H1 (cell line): ENCODE data around the gene TERF2IP. TPM values are rescaled to one million over a fixed set of nuclear protein-coding genes. Genes with fewer than 3 reads are reported as not detected.

ENCODE experiments used
- CTCF ChIA-PET: fragments of 300-600 bp; sonication (Branson Sonifier 250); formaldehyde crosslinking; loops from one replicate; lab custom pipeline; 2021; ENCODE audit not compliant: partially characterized antibody; lab: Charles Lee
- POLR2A ChIA-PET: fragments of 300-600 bp; sonication (Branson Sonifier 250); formaldehyde crosslinking; loops from one replicate; lab custom pipeline; 2021; ENCODE audit warnings: inconsistent platforms; ENCODE audit not compliant: partially characterized antibody; lab: Charles Lee
- DNase-seq, 2 experiments: peaks; one replicate each; pipeline versions ENCODE4 v3.0.0 to v3.0.0-alpha.2; 2010 to 2022; ENCODE audit warnings: low spot score in 2 of 2, low read depth in 1 of 2, mixed read lengths in 1 of 2
- FAIRE-seq: peaks from 2 replicates; lab custom pipeline; 2011; peaks lifted over from hg19 to GRCh38; lab: Jason Lieb, UNC
- H2AFZ ChIP-seq: 2 replicates; pipeline ENCODE4 v1.8.1; 2012; ENCODE audit warnings: low read length, inconsistent platforms
- H2AK5ac ChIP-seq: 2 replicates; pipeline ENCODE4 v1.6.1; 2013; ENCODE audit warnings: low read depth, low read length
- H2BK120ac ChIP-seq: replicated peaks from 2 replicates; pipeline ENCODE3; 2013; ENCODE audit warnings: low read depth, low read length, inconsistent platforms
- H2BK12ac ChIP-seq: 2 replicates; pipeline ENCODE4 v1.6.1; 2013; ENCODE audit warnings: low read depth, low read length
- H2BK15ac ChIP-seq: 2 replicates; pipeline ENCODE4 v1.6.1; 2013; ENCODE audit warnings: low read length
- H2BK20ac ChIP-seq: 2 replicates; pipeline ENCODE4 v1.6.1; 2013; ENCODE audit warnings: low read length
- H2BK5ac ChIP-seq: 2 replicates; pipeline ENCODE4 v1.6.1; 2013; ENCODE audit warnings: low read depth, low read length
- H3K14ac ChIP-seq: 2 replicates; pipeline ENCODE4 v1.6.1; 2013; ENCODE audit warnings: inconsistent platforms; ENCODE audit not compliant: insufficient read length
- H3K18ac ChIP-seq: 2 replicates; pipeline ENCODE4 v1.6.1; 2013; ENCODE audit warnings: low read length; ENCODE audit errors: extremely low read depth
- H3K23ac ChIP-seq: 2 replicates; pipeline ENCODE4 v1.6.1; 2013; ENCODE audit warnings: inconsistent platforms; ENCODE audit not compliant: insufficient read length
- H3K23me2 ChIP-seq: 2 replicates; pipeline ENCODE4 v1.6.1; 2013; ENCODE audit warnings: low read depth, low read length
- H3K27ac ChIP-seq: 2 replicates; pipeline ENCODE4 v1.6.1; 2011; ENCODE audit warnings: low read depth, low read length, inconsistent platforms
- H3K27me3 ChIP-seq, 4 experiments: replicated peaks in 1 of 4; 1 replicate in 1 of 4; 2 replicates in 3 of 4; pipeline versions ENCODE4 v1.6.1 to v1.8.1; 2011 to 2013; ENCODE audit warnings: low read length in 3 of 4, mild to moderate bottlenecking in 3 of 4, inconsistent platforms in 2 of 4, mixed read lengths in 2 of 4, moderate library complexity in 1 of 4; ENCODE audit not compliant: control insufficient read depth in 3 of 4, insufficient read depth in 3 of 4; ENCODE audit errors: extremely low read depth in 1 of 4
- H3K36me3 ChIP-seq, 4 experiments: 2 replicates each; pipeline versions ENCODE4 v1.6.1 to v1.8.1; 2011 to 2013; ENCODE audit warnings: mild to moderate bottlenecking in 4 of 4, low read length in 3 of 4, moderate library complexity in 2 of 4, control low read depth in 1 of 4, inconsistent platforms in 1 of 4; ENCODE audit not compliant: insufficient read depth in 4 of 4, control insufficient read depth in 2 of 4
- H3K4ac ChIP-seq: replicated peaks from 2 replicates; pipeline ENCODE3; 2013; ENCODE audit warnings: low read length, low read depth, mixed read lengths, inconsistent platforms; ENCODE audit not compliant: insufficient read length
- H3K4me1 ChIP-seq, 4 experiments: replicated peaks in 1 of 4; 1 replicate in 1 of 4; 2 replicates in 3 of 4; pipeline versions ENCODE4 v1.6.1 to v1.8.1; 2011 to 2013; ENCODE audit warnings: low read length in 3 of 4, inconsistent platforms in 2 of 4, mixed read lengths in 1 of 4; ENCODE audit not compliant: insufficient read depth in 4 of 4, control insufficient read depth in 3 of 4
- H3K4me2 ChIP-seq, 2 experiments: 2 replicates each; pipeline versions ENCODE4 v1.6.1 to v1.8.1; 2011 to 2013; ENCODE audit warnings: low read depth in 2 of 2, low read length in 2 of 2, control low read depth in 1 of 2, inconsistent platforms in 1 of 2, mild to moderate bottlenecking in 1 of 2; ENCODE audit not compliant: insufficient read depth in 1 of 2
- H3K4me3 ChIP-seq, 4 experiments: fragments of 200-600, 300-600 bp in 1 of 4; sonication (generic), shearing (Covaris generic), sonication (Bioruptor Twin) in 1 of 4; 2 replicates each; pipeline versions ENCODE4 v1.5.1 to v1.8.1; 2011 to 2016; ENCODE audit warnings: low read length in 4 of 4, low read depth in 3 of 4, control low read depth in 2 of 4, inconsistent platforms in 2 of 4, mild to moderate bottlenecking in 2 of 4, mixed read lengths in 1 of 4, moderate library complexity in 1 of 4; ENCODE audit not compliant: insufficient read depth in 2 of 4; ENCODE audit errors: extremely low read depth in 1 of 4
- H3K56ac ChIP-seq: replicated peaks from 2 replicates; pipeline ENCODE3; 2013; ENCODE audit warnings: low read depth, mild to moderate bottlenecking, mixed read lengths, low read length, inconsistent platforms; ENCODE audit not compliant: insufficient read length
- H3K79me1 ChIP-seq: 2 replicates; pipeline ENCODE4 v1.6.1; 2013; ENCODE audit warnings: low read depth, low read length, control low read depth
- H3K79me2 ChIP-seq, 2 experiments: 2 replicates each; pipeline versions ENCODE4 v1.6.1 to v1.8.1; 2012 to 2013; ENCODE audit warnings: low read length in 2 of 2, mild to moderate bottlenecking in 2 of 2, inconsistent platforms in 1 of 2; ENCODE audit not compliant: insufficient read depth in 2 of 2, control insufficient read depth in 1 of 2
- H3K9ac ChIP-seq, 4 experiments: replicated peaks in 1 of 4; 1 replicate in 1 of 4; 2 replicates in 3 of 4; pipeline versions ENCODE4 v1.6.1 to v1.8.1; 2011 to 2013; ENCODE audit warnings: low read depth in 3 of 4, low read length in 3 of 4, control low read depth in 2 of 4, mild to moderate bottlenecking in 2 of 4, moderate library complexity in 2 of 4, inconsistent platforms in 1 of 4; ENCODE audit errors: extremely low read depth in 1 of 4
- H3K9me3 ChIP-seq, 2 experiments: 2 replicates each; pipeline versions ENCODE4 v1.6.1 to v1.8.1; 2012 to 2013; ENCODE audit warnings: mild to moderate bottlenecking in 2 of 2, moderate library complexity in 2 of 2, control low read depth in 1 of 2, inconsistent platforms in 1 of 2, low read depth in 1 of 2, low read length in 1 of 2, mixed read lengths in 1 of 2; ENCODE audit not compliant: insufficient read depth in 2 of 2
- H4K20me1 ChIP-seq, 2 experiments: replicated peaks in 1 of 2; 2 replicates each; pipeline versions ENCODE3 to v1.8.1; 2011 to 2013; ENCODE audit warnings: inconsistent platforms in 2 of 2, low read length in 2 of 2, mild to moderate bottlenecking in 1 of 2; ENCODE audit not compliant: insufficient read depth in 2 of 2, control insufficient read depth in 1 of 2
- H4K5ac ChIP-seq: 2 replicates; pipeline ENCODE4 v1.6.1; 2013; ENCODE audit warnings: low read length, low read depth, mixed read lengths, inconsistent platforms; ENCODE audit not compliant: insufficient read length
- H4K8ac ChIP-seq: 2 replicates; pipeline ENCODE4 v1.8.0; 2013; ENCODE audit warnings: mild to moderate bottlenecking, moderate library complexity, low read length, inconsistent platforms; ENCODE audit not compliant: insufficient read depth; ENCODE audit errors: extremely low read depth
- H4K91ac ChIP-seq: replicated peaks from 2 replicates; pipeline ENCODE3; 2013; ENCODE audit warnings: low read length, mixed read lengths, inconsistent platforms; ENCODE audit not compliant: insufficient read length
- BACH1 ChIP-seq: IDR thresholded peaks from 2 replicates; pipeline ENCODE4 v1.6.1; 2012; ENCODE audit warnings: low read length, improper control_type of control experiment
- CTBP2 ChIP-seq: IDR thresholded peaks from 2 replicates; pipeline ENCODE4 v1.7.0; 2011; ENCODE audit warnings: borderline replicate concordance, mild to moderate bottlenecking, moderate library complexity, mixed read lengths, low read length; ENCODE audit not compliant: insufficient read depth, insufficient read length
- MAFK ChIP-seq: IDR thresholded peaks from 2 replicates; pipeline ENCODE4 v1.6.1; 2012; ENCODE audit warnings: low read depth, mild to moderate bottlenecking, improper control_type of control experiment, low read length
- SRF ChIP-seq: IDR thresholded peaks from 2 replicates; pipeline ENCODE4 v1.6.1; 2011; ENCODE audit warnings: mild to moderate bottlenecking, low read depth, low read length, moderate library complexity
- WGBS, 2 experiments: shearing (Covaris generic) in 1 of 2; methylation state at CpG; one replicate each; pipeline versions ENCODE4 v1.1.6 to v1.1.7; 2013 to 2015; ENCODE audit warnings: low lambda C conversion rate in 2 of 2, mixed read lengths in 2 of 2, inconsistent platforms in 1 of 2, low coverage in 1 of 2, missing lambda C conversion rate in 1 of 2; ENCODE audit not compliant: insufficient replicate concordance in 2 of 2, insufficient coverage in 1 of 2, insufficient read length in 1 of 2; ENCODE audit errors: extremely low coverage in 1 of 2, missing lambda C conversion rate in 1 of 2; 5-methylcytosine and 5-hydroxymethylcytosine counted together
- polyA plus RNA-seq, 7 experiments: library from polyadenylated mRNA; depleted of rRNA in 3 of 7; stranded (reverse) in 5 of 7; unstranded in 2 of 7; fragments of >200 nt in 5 of 7; fragments of 200-250 nt in 2 of 7; gene quantifications; 1 replicate in 5 of 7; 2 replicates in 1 of 7; 4 replicates in 1 of 7; pipeline versions ENCODE4 v1.2.1 to v1.2.3, GENCODE V29; 2011 to 2013; ENCODE audit warnings: missing spikeins in 2 of 7, mixed read lengths in 2 of 7
- total RNA-seq: library from RNA; stranded (reverse); fragmentation: NEBNext Ultra II Directional; extraction: Animal tissue kit (Norgen Biotek cat#: 25700); gene quantifications from 2 replicates; pipeline ENCODE4 v1.2.1, GENCODE V29; 2021

The TERF2IP gene
- total and polyA plus RNA-seq, 2 of the 8 experiments (the other 6 are each of a cell fraction or from before 2014, with no cell fraction given): 5.5 to 15.1 TPM

DNA sequence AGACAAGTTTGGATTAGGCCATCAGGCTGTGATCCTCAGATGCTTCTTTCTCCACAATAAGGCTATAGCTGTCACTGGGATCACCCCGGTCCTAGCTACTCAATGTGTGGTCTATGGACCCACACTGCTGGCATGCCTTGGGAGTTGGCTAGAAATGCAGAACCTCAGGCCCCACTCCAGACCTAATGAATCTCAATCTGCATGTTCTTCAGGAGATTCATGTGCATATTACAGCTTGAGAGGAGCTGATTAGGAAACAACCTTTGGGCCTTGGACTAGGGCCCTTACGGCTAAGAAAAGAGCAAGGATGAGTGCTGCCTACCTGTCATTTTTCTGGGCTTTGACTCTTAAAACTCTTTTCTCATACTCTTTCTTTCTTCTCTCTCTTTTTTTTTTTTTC is 32.0 kb upstream of the TERF2IP start:
- no peak overlapping the region for H2AK5ac ChIP-seq
- no peaks in the 10 kb centered on the region for H3K27me3 ChIP-seq
- FAIRE-seq (no peak), DNase-seq (no peak)
- H3K9me3 ChIP-seq: no peaks in the 10 kb centered on the region
- H3K27ac ChIP-seq: no peak overlapping the region
- peaks cover 0 to 2% of the 10 kb centered on the region in 2 experiments for H4K20me1 ChIP-seq
- H3K79me1 ChIP-seq: no peaks in the 10 kb centered on the region; the same call in 1 of the 2 replicates
- H3K9ac ChIP-seq: no peak overlapping the region
- 92% methylated on average over 2 of the region's 2 CpGs; no CpG with 5 or more reads in 1 of the 2 experiments for WGBS, 2 experiments
- no peak overlapping the region for H3K56ac ChIP-seq
- peaks cover 10 to 71% (median 52%) of the 10 kb centered on the region in 4 experiments for H3K36me3 ChIP-seq
- H4K8ac ChIP-seq: peak overlapping the region; percentile 18; the same call in 1 of the 2 replicates
- no peak overlapping the region for H3K23ac ChIP-seq
- no peak overlapping the region for H3K14ac ChIP-seq
- no peak overlapping the region for H2BK120ac ChIP-seq
- H2BK5ac ChIP-seq: no peak overlapping the region
- no peaks in the 10 kb centered on the region for H3K23me2 ChIP-seq
- no peak overlapping the region for H3K4ac ChIP-seq
- no peak overlapping the region for H4K5ac ChIP-seq
- H3K4me1 ChIP-seq: no peaks in the 10 kb centered on the region
- H3K4me2 ChIP-seq: no peak overlapping the region
- H3K18ac ChIP-seq: no peak overlapping the region
- ChIA-PET CTCF (interaction anchor here (0.6 to 1.1 kb wide), 4 partner anchors 9 to 137 kb away, joined by 3 read pairs; no protein-coding TSS in a partner anchor), POLR2A (interaction anchor here (0.6 to 1.4 kb wide), 8 partner anchors 9 to 1452 kb away, joined by 3 to 5 read pairs (median 4); no protein-coding TSS in a partner anchor)
- no peaks in the 10 kb centered on the region for H3K79me2 ChIP-seq
- H2BK12ac ChIP-seq: no peak overlapping the region
- no peak overlapping the region for H2BK20ac ChIP-seq
- no peak overlapping the region for H3K4me3 ChIP-seq
- H2BK15ac ChIP-seq: no peak overlapping the region
- no peak overlapping the region for H2AFZ ChIP-seq
- no peak overlapping the region for H4K91ac ChIP-seq
- TF ChIP-seq CTBP2 (no peak), BACH1 (no peak), SRF (no peak), MAFK (no peak)
